GM18502 (cell line): Measurements from ENCODE around the gene VPS45.
"Not testable (repeated sequence)": the region's sequence is repeated elsewhere in the genome, so short reads cannot be mapped to it uniquely, and the experiment has no call there.

ENCODE experiments used
- ATAC-seq: cut with Tn5 transposase; IDR thresholded peaks from one replicate; pipeline ENCODE4 v1.9.1; 2021; ENCODE audit warnings: mild to moderate bottlenecking; ENCODE audit not compliant: unreplicated experiment, poor library complexity

Gene VPS45

DNA sequence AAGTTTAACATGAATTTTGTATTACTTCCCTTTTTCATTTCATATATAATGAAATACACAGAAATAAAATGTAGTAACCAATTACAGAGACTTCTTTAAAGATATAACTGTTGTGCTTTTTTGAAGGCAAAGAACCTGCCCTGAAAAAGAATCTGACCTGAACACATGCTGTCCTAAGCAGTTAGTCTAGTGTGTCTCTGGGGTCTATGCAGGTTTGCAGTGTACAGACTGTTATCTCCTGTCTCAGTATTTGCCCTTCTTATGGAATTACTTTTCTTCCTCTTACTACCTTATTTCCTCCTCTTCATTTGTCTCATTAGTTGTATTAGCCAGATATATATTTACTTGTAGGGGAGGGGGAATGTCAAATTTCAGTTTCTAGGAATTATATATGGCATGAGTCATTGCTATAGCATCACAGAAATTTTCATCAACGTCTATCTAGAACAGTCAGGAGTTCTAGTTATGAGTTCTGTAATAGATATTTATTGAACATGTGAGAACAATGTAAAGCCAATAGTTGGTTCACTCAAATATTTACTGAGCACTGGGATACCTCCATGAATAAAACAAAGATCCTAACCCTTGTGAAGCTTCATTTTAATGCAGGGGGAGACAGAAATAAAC is 53.8 kb downstream of the VPS45 start:
- ATAC-seq, result no peak

DNA sequence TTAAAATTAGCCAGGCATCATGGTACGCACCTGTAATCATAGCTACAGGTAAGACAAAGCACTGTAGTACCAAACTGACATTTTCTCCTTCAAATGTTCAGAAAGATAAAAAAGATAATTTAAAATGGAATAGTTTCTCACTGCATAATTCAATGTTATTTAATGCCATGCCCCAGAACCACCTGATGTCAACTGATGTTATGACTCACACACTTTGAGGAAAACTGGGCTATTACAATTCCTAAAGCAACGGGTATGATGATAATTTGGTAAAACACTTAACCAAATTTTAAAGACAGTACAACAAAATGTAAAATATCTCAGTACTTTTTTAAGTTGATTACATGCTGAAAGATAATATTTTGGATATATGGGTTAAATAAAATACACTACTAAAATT is 59.2 kb downstream of the VPS45 start:
- no peak for ATAC-seq

DNA sequence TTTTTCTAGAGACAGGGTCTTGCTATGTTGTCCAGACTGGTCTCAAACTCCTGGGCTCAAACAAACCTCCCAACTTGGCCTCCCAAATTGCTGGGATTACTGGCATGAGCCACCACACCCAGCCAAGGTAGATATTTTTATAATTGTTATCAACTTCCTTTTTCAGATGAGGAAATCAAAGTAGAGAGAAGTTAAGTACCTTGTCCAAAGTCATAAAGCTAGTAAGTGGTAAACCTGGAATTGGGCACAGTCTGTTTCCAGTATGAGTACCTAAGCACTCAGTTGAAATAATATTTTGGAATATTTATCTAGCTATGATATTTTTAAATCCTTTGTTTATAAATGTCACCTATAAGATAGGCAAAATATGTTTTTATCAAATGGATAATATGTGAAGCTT is 59.9 kb downstream of the VPS45 start:
- no peak for ATAC-seq

DNA sequence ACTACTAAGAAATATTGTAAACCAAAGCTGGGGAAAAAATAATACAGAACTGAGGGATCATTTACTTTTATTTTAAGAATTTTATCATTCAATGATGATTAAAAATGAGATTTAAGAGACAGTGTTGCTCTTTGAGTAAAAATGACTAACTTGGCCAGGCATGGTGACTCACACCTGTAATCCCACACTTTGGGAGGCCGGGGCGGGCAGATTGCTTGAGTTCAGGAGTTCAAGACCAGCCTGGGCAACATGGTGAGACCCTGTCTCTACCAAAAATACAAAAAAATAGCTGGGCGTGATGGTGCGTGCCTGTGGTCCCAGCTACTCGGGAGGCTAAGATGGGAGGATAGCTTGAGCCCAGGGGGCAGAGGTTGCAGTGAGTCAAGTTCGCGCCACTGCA is 60.3 kb downstream of the VPS45 start:
- no peak for ATAC-seq

DNA sequence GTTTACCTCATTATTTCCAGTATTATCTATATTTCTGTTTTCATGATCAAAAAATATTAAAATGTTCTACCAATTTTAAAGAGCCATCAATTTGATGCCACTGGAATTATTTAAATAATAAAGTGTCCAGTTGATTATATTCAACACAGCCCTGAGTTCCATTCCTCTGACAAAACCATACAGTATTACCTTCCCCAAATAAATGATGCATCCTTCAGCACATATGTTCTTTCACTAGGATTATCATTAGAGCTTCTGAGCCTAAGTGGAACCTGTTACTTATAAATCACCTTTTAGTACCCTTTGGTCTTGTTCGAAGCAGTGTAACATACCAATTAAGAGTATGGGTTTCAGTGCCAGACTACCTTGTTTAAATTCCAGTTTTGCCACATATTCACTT is 64.8 kb downstream of the VPS45 start:
- ATAC-seq, result no peak

DNA sequence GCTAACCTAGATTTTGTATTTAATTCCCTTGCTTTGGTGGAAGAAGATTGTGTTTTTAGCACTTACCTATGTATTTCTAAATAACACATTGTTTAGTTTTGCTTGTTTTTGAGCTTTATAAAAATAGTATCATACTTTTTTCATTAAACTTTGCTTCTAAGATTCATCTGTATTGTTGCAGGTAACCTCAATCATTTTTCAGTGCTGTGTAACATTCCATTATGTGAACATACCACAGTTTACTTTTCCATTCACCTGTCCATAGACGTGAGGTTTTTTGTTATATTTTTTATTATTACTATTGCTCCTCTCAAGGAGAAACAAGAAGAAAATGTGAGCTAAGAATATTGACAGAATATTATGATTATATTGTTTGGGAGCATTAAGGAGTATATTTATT is 67.0 kb downstream of the VPS45 start:
- ATAC-seq, result no peak

DNA sequence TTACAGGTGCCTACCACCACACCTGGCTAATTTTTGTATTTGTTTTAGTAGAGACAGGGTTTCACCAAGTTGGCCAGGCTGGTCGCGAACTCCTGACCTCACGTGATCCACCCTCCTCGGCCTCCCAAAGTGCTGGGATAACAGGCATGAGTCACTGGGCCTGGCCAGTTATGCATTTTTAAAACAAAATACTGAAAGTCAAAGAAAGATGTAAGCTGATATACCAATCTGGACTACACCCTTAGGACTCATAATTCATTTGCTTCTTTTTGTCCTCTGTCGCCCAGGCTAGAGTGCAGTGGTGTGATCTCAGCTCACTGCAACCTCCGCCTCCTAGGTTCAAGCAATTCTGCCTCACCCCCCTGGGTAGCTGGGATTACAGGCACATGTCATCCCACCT is 67.8 kb downstream of the VPS45 start:
- ATAC-seq, result not testable (repeated sequence)

DNA sequence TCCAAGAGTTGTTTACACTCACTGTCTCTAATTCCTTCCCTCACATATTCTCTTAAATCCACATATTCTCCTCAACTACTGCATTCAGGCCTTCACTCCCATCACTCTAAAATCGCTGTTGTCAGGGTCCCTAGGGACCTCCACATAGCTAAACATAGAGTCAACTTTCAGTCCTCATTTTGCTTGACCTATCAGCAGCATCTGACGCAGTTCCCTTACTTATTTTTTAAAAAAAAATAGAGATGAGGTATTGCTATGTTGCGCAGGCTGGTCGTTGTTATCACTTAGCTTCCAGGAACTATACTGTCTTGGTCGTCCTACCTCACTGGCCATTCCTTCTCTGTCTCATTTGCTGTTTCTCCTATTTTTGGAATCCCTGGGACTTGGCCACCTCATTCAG is 70.5 kb downstream of the VPS45 start:
- no peak for ATAC-seq

DNA sequence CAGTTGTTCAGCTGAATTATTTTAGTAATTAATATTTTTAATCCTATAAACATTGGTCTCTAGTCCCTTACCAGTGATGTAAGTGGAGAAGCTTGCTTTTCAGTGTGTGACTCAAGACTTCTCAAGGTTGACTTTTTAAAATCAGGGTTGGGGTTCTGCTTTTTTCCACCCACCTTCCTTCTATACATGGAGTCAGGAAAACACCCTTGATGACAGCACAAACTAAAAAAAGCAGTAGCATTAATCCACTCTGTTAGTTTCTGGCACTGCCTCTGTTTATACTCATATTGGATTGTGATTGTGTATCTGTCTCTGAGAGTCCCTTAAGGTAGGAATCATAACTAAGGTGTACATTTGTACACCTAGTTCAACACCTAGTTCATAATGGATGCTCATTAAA is 73.9 kb downstream of the VPS45 start:
- ATAC-seq, result no peak

DNA sequence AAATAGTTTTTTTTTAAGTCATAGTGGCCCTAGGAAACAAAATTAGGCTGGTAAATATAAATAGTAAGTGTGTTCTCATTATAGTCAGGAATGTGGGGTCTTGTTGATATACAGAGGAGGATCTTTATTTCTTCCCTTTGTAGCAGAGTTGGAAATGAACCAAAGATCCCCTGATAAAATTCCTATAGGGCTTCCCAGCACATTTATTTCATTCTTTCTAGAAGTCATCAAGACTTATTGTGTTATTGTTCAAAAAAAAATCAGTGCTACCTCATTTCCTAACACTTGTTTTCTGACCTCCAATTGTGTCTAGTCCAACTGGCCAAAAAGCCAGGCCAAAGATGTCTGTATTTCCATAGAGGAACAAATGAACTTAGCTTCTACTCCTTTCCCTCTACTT is 74.5 kb downstream of the VPS45 start:
- ATAC-seq, result no peak

DNA sequence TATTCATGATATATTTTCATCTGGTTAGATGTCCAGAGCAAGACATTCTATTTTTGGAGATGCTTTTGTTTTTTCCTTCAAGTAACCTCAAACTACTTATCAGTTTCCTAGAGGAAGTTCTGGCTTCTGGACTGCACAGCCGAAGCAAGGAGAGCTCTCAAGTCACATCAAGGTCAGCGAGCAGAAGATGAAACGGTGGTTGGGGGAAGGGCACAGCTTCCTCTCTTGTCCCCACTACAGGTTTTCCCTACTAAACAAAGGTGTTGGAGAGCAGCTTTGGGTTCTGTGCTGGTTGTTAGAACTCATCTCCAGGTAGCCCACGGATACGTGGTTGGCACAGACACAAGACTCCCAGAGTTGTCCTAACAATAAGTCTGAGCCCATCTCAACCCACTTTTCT is 77.0 kb downstream of the VPS45 start:
- ATAC-seq, result no peak

DNA sequence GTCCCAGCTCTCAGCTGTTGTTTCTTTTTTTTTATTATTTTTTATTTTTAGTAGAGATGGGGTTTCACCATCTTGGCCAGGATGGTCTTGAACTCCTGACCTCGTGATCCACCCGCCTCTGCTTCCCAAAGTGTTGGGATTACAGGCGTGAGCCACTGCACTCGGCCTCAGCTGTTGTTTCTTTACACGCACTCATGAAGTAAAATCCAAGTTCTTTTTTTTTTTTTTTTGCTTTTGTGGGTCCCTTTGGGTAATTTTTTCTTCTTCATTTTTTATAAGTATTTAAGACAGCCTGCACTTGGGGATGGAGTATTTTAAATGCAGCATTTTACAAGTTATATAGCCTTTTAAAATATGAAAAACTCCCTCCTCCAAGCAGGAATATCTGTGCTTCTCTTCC is 78.4 kb downstream of the VPS45 start:
- not testable (repeated sequence) for ATAC-seq

DNA sequence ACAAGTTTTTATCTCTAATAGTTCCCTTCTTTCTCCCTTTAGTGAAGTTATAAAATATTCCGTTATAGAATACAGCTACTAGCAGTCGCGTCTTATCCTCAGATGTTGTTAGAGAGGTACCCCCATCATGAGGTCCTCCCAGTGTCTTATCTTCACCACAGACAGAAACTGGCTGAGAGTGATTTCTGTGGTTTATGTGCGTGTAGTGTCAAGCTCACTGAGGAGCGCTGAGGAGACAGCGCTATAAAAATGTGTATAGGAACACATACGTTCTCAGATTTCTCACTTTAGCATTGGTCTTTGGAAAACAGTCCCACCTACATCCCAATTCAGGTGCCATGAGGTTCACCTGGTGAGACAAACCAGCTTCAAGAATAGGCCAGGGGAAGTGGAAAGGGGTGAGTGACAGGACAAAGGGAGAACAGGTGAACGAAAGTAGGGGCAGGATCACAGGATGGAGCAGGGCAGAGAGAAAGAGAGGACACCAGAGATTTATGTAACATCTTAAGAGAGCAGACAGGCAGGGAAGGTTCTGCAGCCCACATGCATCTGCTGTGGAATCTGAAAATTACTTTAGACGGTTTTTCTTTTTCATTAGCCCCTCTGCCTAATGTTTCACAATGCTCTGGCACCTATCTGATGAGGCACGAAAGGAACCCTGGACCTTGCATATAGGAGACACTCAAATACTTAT is 79.4 kb downstream of the VPS45 start:
- ATAC-seq, result no peak

DNA sequence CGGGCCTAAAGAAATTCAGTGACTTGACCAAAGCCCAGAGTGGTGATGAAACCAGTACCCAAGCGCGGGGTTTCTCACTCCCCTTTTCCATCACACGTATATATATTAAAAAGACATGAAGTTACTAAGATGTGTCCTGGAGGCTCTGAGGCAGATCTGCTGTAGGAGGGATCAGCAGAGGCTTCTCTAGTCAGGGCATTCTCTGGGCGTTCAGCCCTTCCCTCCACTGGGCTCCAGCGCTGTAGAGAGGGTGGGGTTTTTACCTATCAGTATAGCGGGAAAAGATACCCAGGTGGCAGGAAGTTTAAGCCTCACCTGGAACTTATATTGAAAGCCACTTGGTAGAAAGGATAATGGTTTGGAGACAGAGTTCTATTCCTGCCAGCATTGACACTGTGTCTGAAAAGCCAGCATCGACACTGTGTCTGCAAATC is 81.3 kb downstream of the VPS45 start:
- ATAC-seq, result no peak

DNA sequence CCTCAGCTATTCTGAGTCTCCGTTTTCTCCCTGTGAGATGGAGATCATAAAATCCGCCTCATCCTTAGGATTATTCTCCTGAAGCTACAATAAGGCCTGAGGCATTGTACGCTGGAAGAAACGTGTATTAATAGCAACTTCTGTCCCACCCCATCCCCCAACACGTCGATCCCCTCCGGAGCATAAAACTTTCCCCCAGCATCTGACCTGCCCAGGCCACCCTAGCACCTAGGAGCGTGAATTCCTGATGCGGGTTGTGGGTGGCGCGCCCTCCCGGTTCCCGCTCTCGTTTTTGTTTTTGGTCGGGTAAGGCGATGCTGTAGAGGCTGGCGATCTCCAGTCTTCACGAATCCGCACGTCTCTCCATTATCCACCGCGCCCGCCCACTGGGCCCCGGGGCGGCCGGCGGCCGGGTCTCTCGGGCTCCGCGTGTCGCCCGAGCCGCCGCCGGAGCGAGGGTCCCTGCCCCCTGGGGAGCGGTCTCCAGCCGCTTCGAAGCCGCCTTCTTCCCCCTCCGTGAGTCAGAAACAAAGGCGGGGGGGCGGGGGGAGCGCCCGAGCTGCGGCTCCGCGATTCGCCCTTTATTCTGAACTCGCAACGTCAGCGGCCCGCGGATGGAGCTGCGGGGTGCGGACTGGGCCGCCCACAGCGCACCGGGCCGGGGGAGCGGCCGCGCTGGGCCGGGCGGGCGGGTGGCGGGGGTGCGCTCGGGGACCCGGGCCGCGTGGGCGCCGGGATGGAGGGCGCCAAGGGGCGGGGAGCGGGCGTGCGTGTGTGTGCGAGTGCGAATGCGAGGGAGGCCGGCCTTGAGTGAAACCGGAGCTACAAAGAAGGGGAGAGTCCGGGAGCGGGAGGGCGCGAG is 81.9 kb downstream of the VPS45 start, which contains the start of gene PLEKHO1:
PLEKHO1 (plus strand) TSS at position 646 of the 862 bp plus-strand sequence. CDS start 342 bp downstream, outside the sequence.
- ATAC-seq, result peak; percentile 51

DNA sequence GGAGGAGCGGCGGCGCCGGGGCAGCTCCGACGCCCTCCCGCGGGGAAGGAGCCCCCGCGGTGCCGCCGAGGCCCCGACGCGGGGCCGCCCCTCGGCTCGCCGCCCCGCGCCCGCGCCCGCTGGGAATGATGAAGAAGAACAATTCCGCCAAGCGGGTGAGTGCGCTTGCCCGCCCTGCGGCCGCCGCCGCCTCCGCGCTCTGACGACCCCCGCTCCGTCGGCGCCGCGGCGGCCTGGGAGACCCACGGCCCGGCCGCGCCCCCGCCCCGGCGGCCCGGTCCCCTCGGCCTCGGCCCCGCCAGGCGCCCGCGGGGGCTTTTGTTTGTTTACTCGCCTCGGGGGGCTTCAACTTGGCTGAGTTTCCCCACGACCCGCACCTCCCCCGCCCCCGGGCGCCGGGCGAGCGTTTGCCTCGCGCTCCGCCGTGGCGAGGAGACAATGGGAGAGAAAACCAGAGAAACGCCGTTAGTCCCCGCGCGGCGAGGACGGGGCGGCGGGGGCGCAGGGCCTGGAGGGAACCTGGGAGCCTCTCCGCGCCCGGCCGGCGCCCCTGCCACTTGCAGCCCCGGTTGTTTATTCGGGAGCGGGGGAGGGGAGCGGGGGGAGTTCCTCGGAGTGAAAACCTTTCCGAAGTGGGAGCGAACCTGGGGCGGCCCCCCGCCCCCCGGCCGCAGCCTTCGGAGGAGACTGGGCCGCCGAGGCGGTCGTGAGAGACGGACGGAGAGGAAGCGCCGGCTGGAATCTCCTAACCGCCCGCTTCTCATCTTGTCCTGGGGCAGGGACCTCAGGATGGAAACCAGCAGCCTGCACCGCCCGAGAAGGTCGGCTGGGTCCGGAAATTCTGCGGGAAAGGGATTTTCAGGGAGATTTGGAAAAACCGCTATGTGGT is 82.8 kb downstream of the VPS45 start:
- peak; percentile 16 for ATAC-seq

DNA sequence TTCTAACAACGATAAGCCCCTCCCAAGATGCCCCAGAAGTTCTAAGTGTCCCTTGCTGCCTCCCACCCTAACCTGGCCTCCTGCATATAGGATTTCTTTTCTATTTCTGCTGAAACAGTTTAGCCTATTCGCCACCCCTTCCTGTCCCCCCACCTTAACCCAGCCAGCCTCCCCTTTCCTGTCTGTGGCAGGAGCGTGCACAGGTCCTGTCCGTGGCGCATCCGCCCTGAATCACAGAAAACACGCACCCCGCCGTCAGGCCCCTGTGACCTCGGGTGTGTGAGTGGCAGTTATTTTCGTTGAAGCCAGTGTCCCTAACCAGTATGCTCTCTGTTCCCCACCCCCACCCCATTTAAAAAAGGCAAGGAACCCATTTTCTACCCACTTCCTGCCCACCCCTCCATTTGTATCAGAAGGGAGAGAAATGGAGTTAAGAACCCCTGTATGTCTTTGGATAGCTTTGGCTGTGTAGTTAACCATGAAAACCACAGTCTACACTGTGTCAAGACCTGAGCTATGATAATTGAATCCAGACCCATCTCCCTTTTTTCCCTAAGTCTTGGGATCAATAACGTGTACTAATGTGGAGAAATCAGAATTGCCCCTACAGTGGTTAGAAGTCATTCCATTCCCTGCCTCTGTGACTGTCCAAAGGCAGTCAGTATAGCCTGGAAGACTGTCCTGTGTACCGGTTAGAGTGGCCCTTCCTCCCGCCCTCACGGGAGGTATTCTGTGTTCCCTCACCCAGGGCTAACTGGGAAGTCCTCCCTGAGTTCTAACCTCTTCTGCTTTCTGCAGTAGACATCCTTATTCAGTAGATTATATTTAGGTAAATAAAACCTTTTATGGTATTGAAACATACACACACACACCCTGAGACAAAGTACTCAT is 84.0 kb downstream of the VPS45 start:
- ATAC-seq, result peak; percentile 34

DNA sequence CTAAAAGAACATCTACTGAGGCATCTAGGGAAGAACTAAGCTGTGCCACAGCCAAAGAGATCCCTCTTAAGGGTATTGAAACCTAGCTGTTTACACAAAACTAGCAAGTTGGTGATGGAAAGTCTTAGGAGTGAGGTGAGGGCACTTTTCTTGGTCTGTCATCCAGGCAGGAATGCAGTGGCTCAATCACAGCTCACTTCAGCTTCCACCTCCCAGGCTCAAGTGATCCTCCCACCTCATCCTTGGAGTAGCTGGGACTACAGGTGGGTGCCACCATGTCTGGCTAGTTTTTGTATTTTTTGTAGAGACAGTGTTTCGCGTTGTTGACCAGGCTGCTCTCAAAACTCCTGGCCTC is 84.6 kb downstream of the VPS45 start:
- no peak for ATAC-seq

DNA sequence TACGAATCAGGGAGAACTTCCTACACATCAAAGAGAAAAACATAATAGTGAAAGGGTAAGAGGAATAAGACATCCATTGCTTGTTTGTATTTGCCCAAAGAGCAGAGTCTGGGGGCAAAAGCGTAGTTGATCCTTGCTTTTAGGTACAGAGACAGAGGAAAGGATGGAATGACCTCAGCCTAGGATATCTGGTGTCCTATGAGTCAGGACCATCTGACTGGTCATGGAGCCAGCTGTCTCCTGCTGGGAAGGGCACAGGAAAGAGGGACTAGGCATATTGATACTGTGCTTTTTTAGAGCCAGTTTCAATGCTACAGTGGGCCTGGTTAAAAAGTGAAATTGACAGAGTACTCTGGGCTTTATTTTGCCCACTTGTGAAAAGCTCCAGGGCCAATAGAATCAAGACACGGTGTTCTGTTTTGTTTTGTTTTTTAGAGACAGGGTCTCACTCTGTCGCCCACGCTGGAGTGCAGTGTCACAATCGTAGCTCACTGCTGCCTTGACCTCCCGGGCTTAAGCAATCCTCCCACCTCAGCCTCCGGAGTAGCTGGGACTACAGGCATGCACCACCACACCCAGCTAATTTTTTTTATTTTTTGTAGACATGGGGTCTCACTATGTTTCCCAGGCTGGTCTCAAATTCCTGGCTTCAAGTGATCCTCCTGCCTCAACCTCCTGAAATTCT is 85.3 kb downstream of the VPS45 start:
- no peak for ATAC-seq
